ENCODE data around the gene CTNNA2. TPM values are rescaled to one million over a fixed set of nuclear protein-coding genes. Genes with fewer than 3 reads are reported as not detected.

The CTNNA2 gene
- polyA plus RNA-seq, 2 of the 4 experiments (the other 2 are of a cell fraction) = 0.50 to 0.94 TPM

- TF ChIP-seq MYC (IDR thresholded peaks at IDR 0.05; ENCODE audit: borderline replicate concordance, low read length) = no peak
- no peak for TF ChIP-seq HOXB5 (CRISPR knock-in tag; IDR thresholded peaks at IDR 0.05)
- TF ChIP-seq HEYL (CRISPR knock-in tag; IDR thresholded peaks at IDR 0.05) = no peak
- no peak for TF ChIP-seq SREBF2 (IDR thresholded peaks at IDR 0.05)
- TF ChIP-seq CEBPB (IDR thresholded peaks at IDR 0.05) = no peak
These were observed 286.9 kb downstream of the CTNNA2 start (continued) for GRCh38 chr2:79799729-79800128.

GRCh38 chr2:79801082-79801481 lies 288.2 kb downstream of the CTNNA2 start:
- CTCF ChIA-PET = interaction anchor here (1.1 kb wide), 1 partner anchor 13 kb away, joined by 3 read pairs; no protein-coding TSS in a partner anchor
- no peak overlapping the region for H3K27ac ChIP-seq
- TF ChIP-seq RARB (CRISPR knock-in tag; IDR thresholded peaks at IDR 0.05) (no peak), ATOH8 (CRISPR knock-in tag; IDR thresholded peaks at IDR 0.05; ENCODE audit: low read depth) (no peak), KDM5A (IDR thresholded peaks at IDR 0.05) (no peak), KDM1A (IDR thresholded peaks at IDR 0.05; ENCODE audit: low read depth) (no peak), BCL3 (IDR thresholded peaks at IDR 0.05) (no peak), HOXB5 (CRISPR knock-in tag; IDR thresholded peaks at IDR 0.05) (no peak), RFX5 (IDR thresholded peaks at IDR 0.05) (no peak), MYC (IDR thresholded peaks at IDR 0.05; ENCODE audit: borderline replicate concordance, low read length) (no peak), ZNF302 (CRISPR knock-in tag; IDR thresholded peaks at IDR 0.05) (no peak), HDAC2 (IDR thresholded peaks at IDR 0.05) (no peak), ZC3H11A (IDR thresholded peaks at IDR 0.05) (no peak), BHLHE40 (IDR thresholded peaks at IDR 0.05; ENCODE audit: low read depth, low read length) (no peak), PBX3 (IDR thresholded peaks at IDR 0.05) (no peak)
- H3K4me3 ChIP-seq = no peak overlapping the region
- no peak overlapping the region for H3K4me2 ChIP-seq
- no peak for ATAC-seq
- no peaks in the 10 kb centered on the region for H3K4me1 ChIP-seq
- no peaks in the 10 kb centered on the region; the same call in 2 of the 3 replicates for H3K9me3 ChIP-seq
- POLR2A ChIA-PET = no interaction called here
- DNase-seq (ENCODE audit: low read depth in 1 of 2, low spot score in 1 of 2) = no peak
- whole genome bisulfite sequencing (ENCODE audit: missing lambda C conversion rate) = 5% methylated on average over 3 of the region's 3 CpGs
- no peak for FAIRE-seq

- TF ChIP-seq FOXS1 (CRISPR knock-in tag; IDR thresholded peaks at IDR 0.05) (no peak), BCL3 (IDR thresholded peaks at IDR 0.05) (no peak), CBX8 (IDR thresholded peaks at IDR 0.05) (no peak), PBX3 (IDR thresholded peaks at IDR 0.05) (no peak), BHLHE40 (IDR thresholded peaks at IDR 0.05; ENCODE audit: low read depth, low read length) (no peak), RFX5 (IDR thresholded peaks at IDR 0.05) (no peak), HEYL (CRISPR knock-in tag; IDR thresholded peaks at IDR 0.05) (no peak)
- FAIRE-seq = no peak
- WGBS (ENCODE audit: missing lambda C conversion rate) = 26% methylated on average over 4 of the region's 4 CpGs
- Histone ChIP-seq H3K27ac (no peak overlapping the region), H3K4me2 (no peak overlapping the region), H3K4me1 (no peaks in the 10 kb centered on the region), H3K9me3 (no peaks in the 10 kb centered on the region), H3K4me3 (no peak overlapping the region)
- ChIA-PET CTCF (interaction anchor here (1.1 kb wide), 1 partner anchor 9 kb away, joined by 4 read pairs; no protein-coding TSS in a partner anchor), POLR2A (no interaction called here)
- DNase-seq (ENCODE audit: low read depth in 1 of 2, low spot score in 1 of 2) = no peak
- no peak for ATAC-seq
These were observed 304.4 kb downstream of the CTNNA2 start for GRCh38 chr2:79817288-79817687.

Data from A549 (cell line).